GM12873 (cell line): ENCODE measurements around the gene ZC3H13.

Experiments used
- TF ChIP-seq, protein P1 (sequence below): IDR thresholded peaks from 2 replicates; pipeline ENCODE4 v1.5.1; 2012; ENCODE audit warnings: low read depth, mild to moderate bottlenecking, moderate library complexity, low read length, control low read depth; ENCODE audit not compliant: insufficient read depth; ENCODE audit errors: missing control alignments

The ZC3H13 gene

DNA sequence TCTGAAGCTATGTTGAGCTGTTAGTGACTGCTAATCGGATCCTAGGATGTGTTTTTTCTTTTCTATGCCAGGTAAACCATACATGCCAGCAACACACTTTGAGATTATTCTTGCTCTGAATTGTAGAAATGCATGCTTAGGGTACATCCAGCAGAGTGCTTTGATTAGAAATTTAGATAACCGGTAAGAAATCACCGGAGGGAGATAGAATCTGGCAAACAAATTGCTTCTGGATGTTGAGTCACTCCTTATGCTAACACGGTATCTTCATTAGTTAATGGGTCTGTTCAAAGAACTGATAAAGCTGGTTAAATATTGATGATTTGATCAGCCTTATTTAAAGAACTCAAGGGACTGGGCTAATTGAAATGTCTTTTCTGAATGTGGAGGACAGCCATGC, 115.9 kb downstream of the ZC3H13 start:
- TF ChIP-seq, protein P1, sequence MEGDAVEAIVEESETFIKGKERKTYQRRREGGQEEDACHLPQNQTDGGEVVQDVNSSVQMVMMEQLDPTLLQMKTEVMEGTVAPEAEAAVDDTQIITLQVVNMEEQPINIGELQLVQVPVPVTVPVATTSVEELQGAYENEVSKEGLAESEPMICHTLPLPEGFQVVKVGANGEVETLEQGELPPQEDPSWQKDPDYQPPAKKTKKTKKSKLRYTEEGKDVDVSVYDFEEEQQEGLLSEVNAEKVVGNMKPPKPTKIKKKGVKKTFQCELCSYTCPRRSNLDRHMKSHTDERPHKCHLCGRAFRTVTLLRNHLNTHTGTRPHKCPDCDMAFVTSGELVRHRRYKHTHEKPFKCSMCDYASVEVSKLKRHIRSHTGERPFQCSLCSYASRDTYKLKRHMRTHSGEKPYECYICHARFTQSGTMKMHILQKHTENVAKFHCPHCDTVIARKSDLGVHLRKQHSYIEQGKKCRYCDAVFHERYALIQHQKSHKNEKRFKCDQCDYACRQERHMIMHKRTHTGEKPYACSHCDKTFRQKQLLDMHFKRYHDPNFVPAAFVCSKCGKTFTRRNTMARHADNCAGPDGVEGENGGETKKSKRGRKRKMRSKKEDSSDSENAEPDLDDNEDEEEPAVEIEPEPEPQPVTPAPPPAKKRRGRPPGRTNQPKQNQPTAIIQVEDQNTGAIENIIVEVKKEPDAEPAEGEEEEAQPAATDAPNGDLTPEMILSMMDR = no peak

DNA sequence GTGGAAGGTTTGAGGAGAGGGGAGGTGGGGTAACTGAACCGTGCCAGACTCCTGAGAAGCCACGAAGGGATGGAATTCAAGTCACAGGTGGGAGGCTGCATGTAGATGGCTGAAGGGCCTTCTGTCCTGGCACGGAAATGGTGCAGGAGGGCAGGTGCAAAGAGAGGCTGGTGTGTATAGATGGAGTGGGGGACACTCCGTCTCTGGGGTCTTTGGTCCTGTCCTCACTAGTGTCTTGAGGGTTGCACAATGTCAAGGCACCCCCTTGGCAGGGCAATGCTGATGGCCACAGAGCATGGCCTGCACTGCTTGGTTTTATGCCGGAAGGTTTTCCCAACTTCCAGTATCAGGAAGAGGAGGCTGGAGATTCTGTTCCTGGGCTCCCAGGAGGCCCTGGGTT, 118.3 kb downstream of the ZC3H13 start:
- TF ChIP-seq, protein P1 = no peak

DNA sequence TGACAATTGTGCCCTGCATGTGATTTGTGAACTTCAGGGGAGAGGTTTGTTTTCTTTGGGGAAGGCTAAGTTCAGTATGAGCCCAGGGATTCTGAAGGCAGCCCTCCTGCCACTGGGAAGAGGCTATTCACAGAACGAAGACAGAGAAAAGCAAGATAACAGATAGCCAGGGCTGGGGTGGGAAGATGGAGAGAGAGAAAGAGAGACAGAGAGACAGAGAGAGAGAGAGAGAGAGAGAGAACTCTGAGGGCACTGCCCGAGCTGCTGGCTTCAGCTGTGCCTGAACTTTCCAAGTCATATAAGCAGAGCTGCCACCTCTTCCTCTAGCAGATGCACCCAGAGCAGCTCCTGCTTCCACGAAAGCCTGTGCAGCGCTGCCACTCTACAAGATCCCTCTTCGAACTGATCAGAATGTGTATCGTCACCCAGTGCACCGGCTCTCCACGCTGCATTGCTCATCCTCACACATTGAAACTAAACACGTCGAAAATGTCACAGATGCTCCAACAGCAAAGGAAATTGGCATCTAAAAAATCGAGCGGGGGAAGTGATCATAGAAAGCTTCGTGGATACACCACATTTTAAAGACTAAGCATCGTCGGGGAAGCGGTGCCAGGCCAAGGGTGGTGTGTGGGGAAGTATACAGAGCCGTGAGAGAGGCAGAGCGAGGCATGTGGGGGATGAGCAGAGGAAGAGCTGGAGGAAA, 119.2 kb downstream of the ZC3H13 start:
- TF ChIP-seq, protein P1 = no peak

DNA sequence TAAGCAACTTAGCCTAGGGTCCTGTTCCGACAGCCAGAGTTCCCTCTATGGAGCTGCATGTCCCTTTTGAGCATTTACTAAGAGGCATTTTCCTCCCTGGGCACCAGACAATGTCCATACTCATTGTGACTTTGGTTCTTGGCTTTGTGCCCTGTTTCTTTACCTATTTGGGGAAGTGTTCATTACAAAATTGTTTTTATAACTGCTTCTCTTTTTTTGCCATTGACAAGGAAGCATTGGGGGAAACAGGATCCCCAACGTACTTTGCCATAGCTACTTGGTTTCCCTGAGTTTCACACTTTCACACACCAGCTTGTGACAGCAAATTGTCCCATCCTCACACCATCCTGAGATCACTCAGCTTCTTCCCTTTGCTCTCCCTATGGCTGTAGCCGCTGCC, 119.9 kb downstream of the ZC3H13 start:
- TF ChIP-seq, protein P1 = no peak

DNA sequence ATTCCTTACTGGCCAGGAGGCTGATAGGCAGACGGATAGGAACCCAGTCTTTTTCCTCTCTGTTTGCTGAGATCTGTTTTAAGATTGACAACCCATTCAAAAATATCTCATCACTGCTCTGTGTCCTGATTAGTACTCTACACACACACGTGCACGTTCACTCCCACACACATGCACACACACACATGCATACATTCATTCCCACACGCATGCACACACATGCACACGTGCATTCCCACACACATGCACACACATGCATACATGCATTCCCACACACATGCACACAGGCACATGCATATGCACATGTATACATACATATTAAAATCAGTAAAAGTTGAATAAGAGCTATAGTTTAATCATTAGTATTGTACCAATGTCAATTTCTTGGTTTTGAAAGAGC, 120.4 kb downstream of the ZC3H13 start:
- TF ChIP-seq, protein P1 = no peak

DNA sequence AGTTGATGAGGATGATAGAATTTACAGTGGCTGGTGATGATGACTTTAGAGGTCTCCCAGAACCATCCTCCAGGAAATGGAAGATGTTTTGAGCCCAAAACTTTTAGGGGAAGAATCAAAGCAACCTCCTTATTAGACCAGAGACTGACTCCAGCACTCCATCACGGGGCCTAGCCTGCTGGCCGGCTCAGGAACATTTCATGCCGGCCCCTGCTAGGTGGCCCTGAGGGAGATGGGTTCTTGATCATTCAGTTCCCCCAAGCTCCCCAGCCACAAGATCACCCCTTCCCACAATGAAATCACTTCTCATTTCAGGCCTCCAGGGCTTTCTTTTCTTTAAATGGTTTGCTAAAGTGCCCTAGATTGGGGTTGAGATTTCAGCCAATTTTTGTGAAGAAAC, 121.3 kb downstream of the ZC3H13 start:
- TF ChIP-seq, protein P1 = no peak

DNA sequence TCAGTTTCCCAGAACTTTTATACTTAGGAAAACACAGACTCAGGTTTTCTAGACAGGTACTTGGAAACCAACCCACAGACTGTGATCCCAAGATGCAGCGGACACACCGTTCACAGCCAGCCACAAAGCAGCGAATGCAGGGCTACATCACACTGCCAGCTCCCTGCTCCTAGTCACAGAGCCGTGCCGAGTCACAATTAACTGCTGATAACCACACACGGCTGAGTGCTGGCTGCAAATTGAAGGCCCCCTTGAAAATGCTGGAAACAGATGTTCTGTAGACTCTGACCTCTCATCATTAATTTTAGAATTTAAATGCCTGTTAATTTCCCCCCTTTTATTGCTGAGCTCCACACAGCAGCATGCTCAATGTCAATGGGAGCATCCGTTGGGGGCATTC, 122.4 kb downstream of the ZC3H13 start:
- TF ChIP-seq, protein P1 = no peak
